GOT3 (cell line): ENCODE results near the gene COX20.

Experiments
- DNase-seq: peaks from one replicate; lab custom pipeline; 2025; ENCODE audit warnings: mixed read lengths; lab: John Stamatoyannopoulos, UW

Gene COX20

DNA sequence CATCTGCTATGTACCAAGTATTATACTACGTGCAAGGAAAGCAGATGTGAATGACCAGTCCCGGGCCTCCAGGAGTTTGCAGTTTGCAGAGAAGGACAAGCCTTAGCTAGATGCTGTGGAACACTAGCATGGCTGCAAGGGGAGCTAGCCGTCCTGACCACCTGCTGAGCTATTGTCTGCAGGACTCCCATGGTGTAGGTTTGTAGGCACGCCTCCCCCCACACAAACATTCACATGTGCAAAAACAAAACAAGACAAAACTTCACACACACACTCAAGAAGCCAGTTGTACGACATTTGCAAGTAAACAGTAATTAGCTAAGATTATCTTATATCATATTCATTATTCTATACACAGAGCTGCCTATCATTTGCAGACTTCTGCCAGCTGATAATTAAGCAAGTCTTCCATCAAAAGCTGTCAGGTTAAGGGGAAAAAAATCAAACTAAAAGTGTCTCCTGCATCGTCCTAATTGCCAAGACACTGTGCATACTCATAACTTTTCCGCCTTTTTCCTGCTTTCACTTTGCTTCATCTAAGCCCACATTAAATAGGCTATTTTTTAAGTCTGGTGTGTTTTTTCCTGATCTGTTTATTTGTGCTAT, 39.6 kb downstream of the COX20 start:
- no peak for DNase-seq

DNA sequence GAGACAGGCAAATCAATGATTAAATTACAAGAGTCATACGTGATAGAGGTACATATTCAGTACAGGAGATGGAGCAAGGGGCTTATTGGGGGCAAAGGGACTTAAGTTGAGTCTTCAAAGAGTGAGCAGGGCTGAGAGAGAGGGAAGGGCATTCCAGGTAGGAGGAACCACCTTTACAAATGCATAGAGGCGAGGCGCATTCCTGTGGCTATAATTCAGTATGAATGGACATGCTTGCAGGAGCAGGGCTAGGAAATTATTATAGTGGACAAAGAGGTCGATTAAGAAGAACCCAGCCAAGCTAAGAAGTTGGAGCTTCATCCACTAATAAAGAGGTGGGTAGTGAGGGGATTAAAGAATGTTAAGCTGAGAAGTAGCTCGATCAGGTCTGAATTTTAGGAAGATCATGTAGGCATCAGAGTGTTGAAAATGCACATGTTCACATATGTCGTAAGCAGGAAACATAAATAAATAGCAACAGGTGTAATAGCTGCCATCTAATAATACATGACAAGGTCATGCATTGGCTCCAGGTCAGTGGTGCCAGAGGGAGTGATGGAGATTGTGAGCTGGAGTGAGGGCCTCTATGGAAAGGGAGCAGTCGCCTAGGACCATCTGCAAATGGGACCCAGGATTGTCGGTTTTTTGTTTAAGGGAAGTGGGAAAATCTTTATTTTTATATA, 40.9 kb downstream of the COX20 start:
- no peak for DNase-seq

DNA sequence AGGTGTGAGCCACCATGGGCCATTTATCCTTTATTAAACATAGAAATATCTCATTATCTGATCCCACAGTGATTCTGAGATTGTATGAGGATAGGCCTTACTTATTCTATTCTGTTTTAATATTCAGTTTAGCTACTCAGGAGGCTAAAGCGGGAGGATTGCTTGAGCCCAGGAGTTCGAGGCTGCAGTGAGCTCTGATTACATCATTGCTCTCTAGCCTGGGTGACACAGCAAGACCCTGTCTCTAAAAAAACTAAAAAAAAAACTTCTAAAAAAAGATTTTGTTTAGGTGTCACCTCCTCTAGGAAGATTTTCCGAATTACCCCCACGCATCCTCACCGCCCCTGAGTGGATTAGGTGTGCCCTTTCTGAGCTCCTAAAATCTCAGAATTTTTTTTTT, 43.2 kb downstream of the COX20 start:
- DNase-seq: no peak

DNA sequence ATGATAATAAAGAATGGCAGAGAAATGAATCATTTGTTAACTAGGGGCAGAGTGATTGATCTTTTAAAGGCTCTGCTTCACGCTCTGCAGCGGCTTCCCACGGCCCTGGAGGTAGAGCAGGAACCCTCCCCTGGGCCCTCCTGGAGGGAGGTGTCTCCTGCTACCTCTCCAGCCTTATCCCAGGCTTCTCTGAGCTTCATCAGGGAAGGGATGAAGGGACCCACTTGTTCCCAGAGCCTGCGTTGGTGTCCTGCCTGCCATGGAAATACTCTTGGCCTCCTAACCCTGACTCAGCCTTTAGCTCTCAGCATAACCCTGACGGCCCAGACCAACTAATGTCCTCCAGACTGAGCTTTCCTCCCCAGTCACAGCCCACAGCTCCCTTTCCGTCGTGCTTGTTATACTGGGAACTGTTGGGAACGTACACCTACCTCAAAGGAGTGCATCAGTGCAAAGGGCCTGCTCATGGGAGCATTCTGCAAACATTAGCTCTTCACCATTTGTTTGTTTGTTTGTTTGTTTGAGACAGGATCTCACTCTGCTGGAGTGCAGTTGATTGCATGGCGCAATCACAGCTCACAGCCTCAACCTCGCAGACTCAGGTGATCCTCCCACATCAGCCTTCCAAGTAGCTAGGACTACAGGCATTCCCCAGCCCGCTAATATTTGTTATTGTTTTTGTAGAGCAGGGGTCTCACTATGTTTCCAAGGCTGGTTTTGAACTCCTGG, 46.3 kb downstream of the COX20 start:
- DNase-seq: no peak

DNA sequence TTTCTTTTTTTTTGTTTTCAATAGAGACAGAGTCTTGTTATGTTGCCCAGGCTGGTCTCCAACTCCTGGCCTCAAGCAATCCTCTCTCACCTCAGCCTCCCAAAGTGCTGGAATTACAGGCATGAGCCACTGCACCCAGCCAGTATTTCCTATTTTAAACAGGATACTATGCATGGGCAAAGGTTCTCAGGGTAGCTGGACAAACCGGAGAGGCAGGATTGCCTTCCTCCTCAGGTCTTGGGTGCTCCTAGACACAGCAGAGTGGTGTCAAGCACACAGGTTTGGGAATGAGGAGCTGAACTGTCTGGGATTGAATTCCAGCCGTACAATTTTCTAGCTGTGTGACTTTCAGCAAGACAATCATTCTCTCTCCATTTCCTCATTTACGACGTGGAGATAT, 51.8 kb downstream of the COX20 start:
- no peak for DNase-seq

DNA sequence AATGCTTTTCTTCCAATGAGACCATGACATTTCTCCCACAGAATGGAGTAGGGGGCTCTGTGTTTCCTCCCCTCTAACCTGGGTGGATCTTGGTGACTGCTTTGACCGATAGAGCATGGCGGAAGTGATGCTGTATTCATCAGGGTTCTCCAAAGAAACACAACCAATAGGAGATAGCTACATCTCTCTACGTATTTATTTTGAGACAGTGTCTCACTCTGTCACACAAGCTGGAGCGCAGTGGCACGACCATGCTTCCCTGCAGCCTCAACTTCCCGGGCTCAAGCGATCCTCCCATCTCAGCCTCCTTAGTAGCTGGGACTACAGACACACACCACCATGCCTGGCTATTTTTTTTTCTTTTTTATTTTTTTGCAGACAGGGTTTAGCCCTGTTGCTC, 58.4 kb downstream of the COX20 start:
- no peak for DNase-seq
